KOPT-K1 (cell line): Measurements from ENCODE around the gene CHMP4A.
A peak's percentile ranks its signal among the peaks of the same experiment; 100 is the strongest.
"Not testable (repeated sequence)": the region's sequence is repeated elsewhere in the genome, so short reads cannot be mapped to it uniquely, and the experiment has no call there.

Experiments
- H3K27ac ChIP-seq: fragments of 200-600 bp; sonication (generic); 2 replicates; pipeline ENCODE4 v1.5.1; 2016; ENCODE audit warnings: antibody characterized with exemption, mild to moderate bottlenecking, low read depth, low read length; ENCODE audit not compliant: poor library complexity, severe bottlenecking
- H3K36me3 ChIP-seq: fragments of 200-600 bp; sonication (generic); 2 replicates; pipeline ENCODE4 v1.5.1; 2017; ENCODE audit warnings: antibody characterized with exemption, mild to moderate bottlenecking, low read length, moderate library complexity; ENCODE audit not compliant: insufficient read depth
- H3K9me3 ChIP-seq: fragments of 200-600 bp; sonication (generic); 2 replicates; pipeline ENCODE4 v1.5.1; 2017; ENCODE audit warnings: antibody characterized with exemption, low read length, mild to moderate bottlenecking; ENCODE audit not compliant: insufficient read depth, poor library complexity, severe bottlenecking

The CHMP4A gene

DNA sequence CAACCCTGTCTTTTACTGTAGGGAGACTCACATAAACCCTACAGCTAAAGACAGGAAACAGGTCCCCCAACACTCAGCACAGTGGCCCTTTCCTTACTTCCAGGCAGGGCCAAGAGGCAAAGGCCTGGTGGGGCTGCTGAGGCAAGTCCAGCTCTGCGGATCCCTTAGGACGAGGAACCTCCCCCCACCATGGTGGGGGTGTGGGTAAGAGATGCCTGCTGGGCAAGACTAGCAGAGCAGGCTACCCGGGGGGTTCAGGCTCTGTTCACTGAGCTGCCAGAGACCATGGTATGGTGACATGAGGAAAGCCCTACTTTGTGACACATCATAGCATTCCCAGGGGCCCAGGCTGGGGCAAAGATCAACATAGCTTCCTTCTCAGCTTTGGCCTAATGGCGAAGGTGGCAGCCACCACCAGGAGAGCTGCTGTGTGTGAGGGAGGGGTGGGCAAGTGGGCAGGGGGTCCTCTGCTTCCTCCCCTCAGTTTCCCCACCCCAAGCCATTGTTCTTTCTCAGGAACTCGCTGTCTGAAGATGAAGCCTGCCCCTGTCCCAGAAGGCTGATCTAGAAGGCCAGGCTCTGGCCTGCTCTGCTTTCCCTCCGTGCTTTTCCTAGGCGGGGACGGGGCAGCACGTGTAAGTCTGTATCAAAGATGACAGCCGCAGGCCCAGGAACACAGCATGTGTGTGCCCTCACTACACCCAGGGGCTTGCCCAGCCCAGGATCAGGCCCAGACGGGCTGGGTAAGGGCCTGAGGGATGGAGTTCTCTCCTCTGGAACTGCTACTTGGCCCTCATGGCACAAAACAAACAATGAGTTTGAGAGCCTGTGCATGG lies 39.2 kb upstream of the CHMP4A start:
- Histone ChIP-seq H3K27ac (no peak overlapping the region), H3K36me3 (no peaks in the 10 kb centered on the region), H3K9me3 (no peaks in the 10 kb centered on the region)

DNA sequence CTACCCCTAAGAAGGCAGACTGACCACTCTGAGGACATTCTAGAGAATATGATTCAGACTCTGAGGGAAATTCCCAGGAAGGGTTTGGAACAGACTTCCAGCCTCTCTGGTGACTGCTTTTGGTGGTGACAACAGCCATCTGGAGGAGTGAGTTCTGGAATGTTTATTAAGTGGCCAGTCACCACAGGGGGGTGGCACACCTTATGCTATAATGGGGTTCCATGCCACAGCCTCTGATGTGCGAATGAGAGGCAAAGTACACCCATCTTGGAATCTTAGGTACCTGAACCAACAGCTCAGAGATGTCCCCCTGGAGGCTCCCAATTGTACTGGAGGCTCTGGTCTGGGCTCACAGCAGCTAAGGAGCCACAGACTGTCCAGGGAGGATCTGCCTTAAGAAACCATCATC lies 38.6 kb upstream of the CHMP4A start:
- H3K27ac ChIP-seq, result no peak overlapping the region
- no peaks in the 10 kb centered on the region for H3K9me3 ChIP-seq
- no peaks in the 10 kb centered on the region for H3K36me3 ChIP-seq

DNA sequence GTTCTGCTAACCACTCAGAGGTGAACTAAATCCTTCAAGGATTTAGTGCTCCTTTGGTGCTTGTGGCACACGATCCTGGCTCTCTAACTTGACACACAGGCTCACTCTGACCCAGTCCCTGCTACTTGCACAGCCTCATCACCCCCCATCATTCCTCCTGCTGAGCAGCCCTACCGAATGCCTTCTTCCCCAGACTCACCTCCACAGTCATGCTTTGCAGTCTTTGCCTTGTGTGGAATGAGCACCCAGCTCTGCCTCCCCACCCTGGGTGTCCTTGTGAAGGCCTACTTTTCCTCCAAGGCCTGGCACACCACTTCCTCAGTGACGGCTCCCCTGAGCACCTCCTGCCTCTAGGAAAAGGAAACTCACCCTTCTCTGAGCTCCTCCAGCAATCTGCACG lies 37.1 kb upstream of the CHMP4A start:
- H3K36me3 ChIP-seq, result no peaks in the 10 kb centered on the region
- no peak overlapping the region for H3K27ac ChIP-seq
- H3K9me3 ChIP-seq, result no peaks in the 10 kb centered on the region

DNA sequence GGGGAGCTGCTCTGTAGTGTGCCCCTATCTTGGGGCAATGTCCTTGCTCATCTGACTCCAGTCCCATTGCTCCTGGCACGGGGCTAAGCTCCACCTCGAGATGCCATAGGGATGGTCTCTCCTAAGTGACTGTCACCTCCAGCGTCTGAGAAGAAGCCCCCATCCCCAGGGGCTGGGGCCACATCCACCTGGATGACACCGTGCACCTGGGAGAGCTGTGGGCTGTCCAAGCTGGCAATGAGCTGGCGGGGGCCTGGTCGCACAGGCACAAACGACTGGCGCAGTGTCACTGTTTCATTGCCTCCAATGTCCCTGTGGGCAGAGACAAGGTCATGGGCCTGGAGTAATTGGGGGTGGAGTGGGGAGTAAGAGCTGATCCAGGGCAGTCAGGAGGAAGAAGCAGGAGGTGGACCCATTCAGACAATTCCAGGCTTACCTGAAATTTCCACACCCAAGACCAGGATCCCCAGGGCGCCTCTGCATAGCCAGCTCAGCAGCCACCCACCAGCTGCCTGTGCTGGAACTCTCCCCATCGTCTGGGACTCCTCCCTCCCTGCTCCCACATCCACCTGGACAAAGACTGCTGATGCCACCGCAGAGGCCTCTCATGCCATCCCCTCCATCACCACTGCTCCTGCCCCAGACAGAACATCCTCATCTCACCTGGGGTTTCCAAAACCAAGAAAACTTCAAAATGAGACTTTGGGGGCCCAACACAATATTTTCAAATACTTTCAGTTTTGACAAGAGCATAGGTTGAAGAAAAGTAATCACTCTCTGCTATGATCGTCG lies 36.1 kb upstream of the CHMP4A start:
- Histone ChIP-seq H3K36me3 (no peaks in the 10 kb centered on the region), H3K27ac (no peak overlapping the region), H3K9me3 (no peaks in the 10 kb centered on the region)

DNA sequence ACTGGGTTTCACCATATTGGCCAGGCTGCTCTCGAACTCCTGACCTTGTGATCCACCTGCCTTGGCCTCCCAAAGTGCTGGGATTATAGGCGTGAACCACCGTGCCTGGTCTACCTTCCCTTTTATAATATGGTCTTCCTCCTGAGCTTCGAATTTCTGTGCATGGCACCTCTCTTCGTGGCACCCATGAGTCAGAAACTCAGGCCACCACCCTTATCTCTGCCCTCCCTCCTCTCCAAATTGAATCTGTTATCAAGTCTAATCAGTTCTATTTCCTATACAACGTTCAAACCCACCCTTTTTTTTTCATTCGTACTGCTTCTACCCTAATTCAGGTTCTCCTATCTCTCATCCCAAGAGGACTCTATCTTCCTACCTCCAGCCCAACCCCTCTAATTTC lies 34.1 kb upstream of the CHMP4A start:
- no peaks in the 10 kb centered on the region for H3K9me3 ChIP-seq
- H3K36me3 ChIP-seq, result no peaks in the 10 kb centered on the region
- H3K27ac ChIP-seq, result no peak overlapping the region

DNA sequence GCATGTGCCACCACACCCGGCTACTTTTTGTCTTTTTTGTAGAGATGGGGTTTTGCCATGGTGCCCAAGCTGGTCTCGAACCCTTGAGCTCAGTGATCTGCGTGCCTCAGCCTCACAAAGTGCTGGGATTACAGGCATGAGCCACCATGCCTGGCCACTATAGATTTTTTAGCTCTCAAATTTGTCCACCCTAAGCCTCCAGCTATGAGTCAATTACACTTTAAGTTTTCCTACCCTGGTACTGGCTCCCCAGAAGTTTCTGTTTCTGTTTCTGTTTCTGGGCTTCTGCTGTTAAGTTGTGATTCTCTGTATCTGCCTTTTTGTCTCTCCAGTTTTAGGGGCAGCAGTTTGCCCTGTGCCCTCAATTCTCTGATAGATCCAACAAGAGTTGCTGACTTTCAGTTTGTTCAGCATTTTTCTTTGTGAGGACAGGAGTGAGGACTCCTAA lies 33.5 kb upstream of the CHMP4A start:
- no peaks in the 10 kb centered on the region for H3K9me3 ChIP-seq
- H3K27ac ChIP-seq, result no peak overlapping the region
- H3K36me3 ChIP-seq, result no peaks in the 10 kb centered on the region

DNA sequence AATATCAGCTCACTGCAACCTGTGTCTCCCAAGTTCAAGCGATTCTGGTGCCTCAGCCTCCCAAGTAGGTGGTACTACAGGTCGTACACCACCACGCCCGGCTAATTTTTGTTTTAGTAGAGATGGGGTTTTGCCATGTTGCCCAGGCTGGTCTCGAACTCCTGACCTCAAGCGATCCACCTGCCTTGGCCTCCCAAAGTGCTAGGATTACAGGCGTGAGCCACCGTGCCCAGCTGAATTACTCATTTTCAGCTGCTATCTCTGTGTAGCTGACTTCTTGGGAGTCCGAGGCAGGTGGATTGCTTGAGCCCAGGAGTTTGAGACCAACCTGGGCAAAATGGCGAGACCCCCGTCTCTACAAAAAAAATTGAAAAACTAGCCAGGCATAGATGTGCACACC lies 32.1 kb upstream of the CHMP4A start:
- H3K9me3 ChIP-seq, H3K27ac ChIP-seq: not testable (repeated sequence)
- H3K36me3 ChIP-seq, result peaks cover 11% of the 10 kb centered on the region

DNA sequence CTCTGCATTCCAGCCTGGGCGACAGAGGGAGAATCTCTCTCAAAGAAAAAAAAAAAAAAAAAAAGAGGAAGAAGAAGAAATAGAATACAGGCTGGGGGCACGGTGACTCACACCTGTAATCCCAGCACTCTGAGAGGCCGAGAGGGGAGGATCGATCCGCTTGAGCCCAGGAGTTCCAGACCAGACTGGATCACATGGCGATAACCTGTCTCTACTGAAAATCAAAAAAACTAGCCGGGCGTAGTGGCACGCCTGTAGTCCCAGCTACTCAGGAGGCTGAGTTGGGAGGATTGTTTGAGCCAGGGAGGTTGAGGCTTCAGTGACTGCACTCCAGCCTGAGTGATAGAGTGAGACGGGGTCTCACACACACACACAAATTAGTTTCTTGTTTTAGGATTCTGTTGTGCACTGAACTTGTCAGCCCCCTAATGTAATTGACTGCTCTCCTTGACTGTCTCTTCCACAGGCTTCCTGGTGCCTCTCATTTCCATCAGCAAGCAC lies 30.1 kb upstream of the CHMP4A start:
- Histone ChIP-seq H3K27ac (peak overlapping the region; percentile 94), H3K36me3 (peaks cover 31% of the 10 kb centered on the region), H3K9me3 (no peaks in the 10 kb centered on the region)

DNA sequence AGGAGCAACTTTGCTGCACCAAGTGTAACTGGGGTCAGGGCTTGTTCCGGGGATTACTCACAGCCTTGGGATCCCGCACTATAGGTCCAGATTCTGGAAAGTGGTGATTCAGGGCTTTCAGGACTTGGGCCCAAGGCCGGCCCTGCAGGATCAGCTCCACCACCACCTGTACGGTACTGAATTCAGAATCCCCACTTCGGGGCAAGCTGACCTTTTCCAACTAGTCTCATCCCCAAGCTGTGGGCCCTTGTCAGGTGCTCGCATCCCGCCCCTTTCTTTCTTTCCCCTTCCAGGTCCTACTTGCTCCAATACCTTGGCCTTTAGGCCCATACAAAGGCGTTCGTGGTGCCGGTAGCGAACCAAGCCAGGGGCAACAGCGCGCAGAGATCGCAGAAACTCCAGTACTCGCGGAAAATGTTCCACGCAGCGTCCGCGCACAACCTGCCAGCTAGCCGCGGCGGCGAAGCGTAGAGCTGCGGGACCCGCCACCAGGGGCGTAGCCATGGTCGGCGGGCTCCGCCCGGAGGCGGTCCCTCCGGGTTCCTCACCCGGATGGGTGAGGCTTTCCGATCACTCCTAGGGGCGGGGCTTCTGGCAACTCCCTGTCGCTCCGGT lies 28.6 kb upstream of the CHMP4A start:
- Histone ChIP-seq H3K36me3 (peaks cover 45% of the 10 kb centered on the region), H3K27ac (peak overlapping the region; percentile 94), H3K9me3 (no peaks in the 10 kb centered on the region)

DNA sequence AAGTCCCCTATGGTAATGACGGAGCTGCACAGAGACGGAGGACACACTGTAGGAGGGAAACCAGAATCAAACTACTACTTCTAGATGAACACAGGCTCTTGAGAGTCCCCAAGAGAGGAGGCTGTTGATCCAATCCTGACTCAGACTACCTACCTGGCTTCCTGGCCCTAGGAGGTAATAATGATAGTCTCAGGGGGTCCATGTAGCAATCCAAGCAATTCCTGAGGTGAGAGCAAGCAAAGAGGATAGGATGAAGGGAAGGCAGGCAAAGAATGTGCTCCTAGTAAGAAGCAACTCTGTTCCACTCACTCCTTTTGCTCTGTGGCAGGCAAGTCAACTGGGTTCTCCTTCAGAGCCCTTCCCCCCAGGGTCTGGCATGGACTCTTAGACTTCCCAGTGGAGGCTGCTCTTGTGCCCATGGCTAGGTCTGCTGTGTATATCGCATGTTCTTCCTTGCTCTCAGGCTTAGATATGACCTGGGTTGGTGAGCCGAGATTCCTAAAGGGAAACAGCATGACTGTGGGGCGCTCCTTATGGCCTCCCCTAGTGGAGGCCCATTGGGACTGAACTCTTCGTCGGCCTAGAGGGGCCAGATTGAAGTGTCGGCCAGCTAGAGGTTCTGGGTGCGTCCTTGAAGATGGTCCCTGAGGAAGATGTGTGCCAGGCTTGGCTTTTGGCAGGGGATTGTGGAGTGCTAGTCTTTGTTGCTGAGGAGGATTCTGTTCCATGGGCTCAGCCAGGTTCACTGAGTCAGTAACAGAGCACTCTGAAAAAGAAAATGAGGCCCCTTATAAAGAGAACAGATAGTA lies 27.0 kb upstream of the CHMP4A start:
- no peak overlapping the region for H3K27ac ChIP-seq
- peaks cover 62% of the 10 kb centered on the region for H3K36me3 ChIP-seq

DNA sequence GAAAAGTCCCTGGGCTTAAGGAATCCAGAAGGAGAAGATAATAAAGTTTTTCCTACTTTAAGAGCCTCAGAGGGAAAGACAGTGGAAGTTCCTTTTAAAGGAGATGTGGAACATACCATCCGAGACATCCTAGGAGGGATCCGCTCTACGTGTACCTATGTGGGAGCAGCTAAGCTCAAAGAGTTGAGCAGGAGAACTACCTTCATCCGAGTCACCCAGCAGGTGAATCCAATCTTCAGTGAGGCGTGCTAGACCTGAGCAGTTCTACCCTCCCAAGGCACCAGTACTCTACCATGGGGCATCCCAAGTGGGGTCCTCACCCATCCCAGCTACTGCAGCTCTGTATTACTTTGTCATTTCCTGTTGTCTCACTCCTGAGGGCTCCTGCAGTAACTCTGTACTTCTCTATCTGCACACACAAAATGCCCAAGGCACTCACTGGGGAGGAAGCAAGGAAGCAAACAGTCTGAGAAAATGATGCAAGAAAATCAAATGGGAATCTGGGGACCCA lies 25.3 kb upstream of the CHMP4A start:
- Histone ChIP-seq H3K27ac (no peak overlapping the region), H3K9me3 (no peaks in the 10 kb centered on the region), H3K36me3 (peaks cover 73% of the 10 kb centered on the region)

More for the DNA sequence above, 27.0 kb upstream of the CHMP4A start:
- H3K9me3 ChIP-seq, result no peaks in the 10 kb centered on the region

DNA sequence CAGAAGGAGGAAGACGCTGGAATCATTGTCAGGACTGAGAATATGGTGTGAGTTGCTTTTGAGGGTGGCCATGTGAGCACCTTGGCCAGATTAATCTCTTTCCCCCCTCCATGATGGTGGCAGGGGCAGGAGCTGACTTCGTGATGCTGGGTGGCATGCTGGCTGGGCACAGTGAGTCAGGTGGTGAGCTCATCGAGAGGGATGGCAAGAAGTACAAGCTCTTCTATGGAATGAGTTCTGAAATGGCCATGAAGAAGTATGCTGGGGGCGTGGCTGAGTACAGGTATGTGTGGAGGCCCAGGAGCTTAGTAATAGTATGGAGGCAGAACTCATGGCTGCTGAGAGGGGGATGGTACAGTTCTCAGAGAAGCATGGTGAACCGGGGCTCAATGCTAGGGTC lies 24.8 kb upstream of the CHMP4A start:
- Histone ChIP-seq H3K36me3 (peaks cover 73% of the 10 kb centered on the region), H3K9me3 (no peaks in the 10 kb centered on the region), H3K27ac (no peak overlapping the region)

DNA sequence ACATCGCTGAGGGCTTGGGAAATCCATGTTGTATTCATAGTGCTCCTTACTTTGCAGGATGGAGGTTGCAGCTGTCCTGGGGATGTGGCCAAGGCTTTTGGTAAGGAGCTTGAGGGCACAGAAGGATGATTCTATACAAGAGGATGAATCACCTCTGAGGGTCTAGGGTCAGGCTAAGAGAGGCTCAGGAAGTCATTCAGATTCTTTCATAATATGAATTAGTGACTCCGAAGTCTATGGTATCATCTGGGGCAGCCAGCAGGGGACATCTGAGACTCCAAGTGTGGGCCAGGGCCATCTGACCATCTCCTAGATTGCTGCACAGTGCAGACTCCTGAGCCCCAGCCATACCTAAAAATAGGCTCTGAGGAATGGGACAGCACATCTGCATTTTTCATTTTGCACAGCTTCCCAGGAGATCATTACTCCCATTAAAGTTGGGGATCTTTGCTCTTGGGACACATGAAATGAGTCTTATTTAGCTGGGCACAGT lies 24.2 kb upstream of the CHMP4A start:
- no peak overlapping the region for H3K27ac ChIP-seq
- no peaks in the 10 kb centered on the region for H3K9me3 ChIP-seq
- peaks cover 73% of the 10 kb centered on the region for H3K36me3 ChIP-seq
